ENCODE results near the gene POP4. TPM values are rescaled to one million over a fixed set of nuclear protein-coding genes. Genes with fewer than 3 reads are reported as not detected.

POP4 gene
- total and polyA plus RNA-seq, 2 of the 8 experiments (the other 6 are each of a cell fraction or from before 2014, with no cell fraction given): 29.1 to 41.5 TPM

DNA sequence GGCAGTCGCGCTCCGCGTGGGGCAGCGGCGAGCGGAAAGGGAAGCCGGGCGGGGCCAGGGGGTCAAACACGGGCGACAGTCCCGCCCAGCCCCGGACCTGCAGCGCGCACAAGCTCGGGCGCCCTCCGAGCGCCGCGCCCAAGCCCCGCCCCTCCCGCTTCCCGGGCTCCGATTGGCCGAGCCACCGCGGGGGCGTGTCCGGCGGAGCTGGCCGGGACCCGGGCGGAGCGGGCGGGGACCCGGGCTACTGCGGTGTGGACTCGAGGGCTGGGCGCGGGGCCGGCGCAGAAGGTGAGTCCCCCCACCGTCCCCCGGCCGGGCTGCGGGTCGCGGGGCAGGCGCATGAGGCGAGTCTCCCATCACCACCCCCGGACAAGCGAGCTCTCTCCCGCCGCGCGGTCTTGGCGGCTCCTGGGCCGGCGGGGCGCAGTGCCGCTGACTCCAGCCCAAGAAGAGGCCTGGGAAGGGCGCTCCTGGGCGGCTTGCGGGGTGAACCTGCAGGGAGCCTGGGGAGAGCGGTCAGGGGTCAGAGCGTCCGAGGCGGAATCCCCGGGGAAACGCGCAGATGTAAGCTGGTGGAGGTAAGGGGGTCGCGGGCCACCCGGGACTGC lies 59.2 kb downstream of the POP4 start, which contains the start of gene PLEKHF1:
Gene PLEKHF1, plus strand, starts transcription at position 247 of the 611 bp plus-strand sequence. CDS start 8,379 bp downstream, outside the sequence.
- no peak within 1 kb of the TSS for H3K14ac ChIP-seq (ENCODE audit: insufficient read length)
- H4K20me1 ChIP-seq (replicated peaks in 1 of 2; ENCODE audit: control insufficient read depth in 1 of 2, insufficient read depth in 2 of 2, low read length in 2 of 2): peaks cover 0 to 1% of the 10 kb centered on the region in 2 experiments
- peak within 1 kb of the TSS; percentile 75; the same call in 1 of the 2 replicates for H2BK12ac ChIP-seq (ENCODE audit: low read depth, low read length)
- H3K56ac ChIP-seq (replicated peaks; ENCODE audit: insufficient read length, low read depth, low read length): peak within 1 kb of the TSS; percentile 22
- no peaks in the 10 kb centered on the region for H3K36me3 ChIP-seq (ENCODE audit: control insufficient read depth in 2 of 4, insufficient read depth in 4 of 4, low read length in 3 of 4)
- H3K4me1 ChIP-seq (replicated peaks in 1 of 4; ENCODE audit: control insufficient read depth in 3 of 4, insufficient read depth in 4 of 4, low read length in 3 of 4): peaks cover 0 to 21% (median 18%) of the 10 kb centered on the region in 4 experiments; a peak in 6 of 7 replicates
- no peak within 1 kb of the TSS for H4K5ac ChIP-seq (ENCODE audit: insufficient read length, low read depth, low read length)
- H3K23ac ChIP-seq (ENCODE audit: insufficient read length): no peak within 1 kb of the TSS
- H2AK5ac ChIP-seq (ENCODE audit: low read depth, low read length): 0 out of 2 replicates have a peak within 1 kb of the TSS, but pooled peaks have one; percentile 2
- peak within 1 kb of the TSS; percentile 85 for H2BK5ac ChIP-seq (ENCODE audit: low read depth, low read length)
- peaks cover 0 to 21% of the 10 kb centered on the region in 2 experiments; a peak in 1 of 4 replicates for H3K79me2 ChIP-seq (ENCODE audit: control insufficient read depth in 1 of 2, insufficient read depth in 2 of 2, low read length in 2 of 2)
- H3K79me1 ChIP-seq (ENCODE audit: low read depth, low read length): peaks cover 13% of the 10 kb centered on the region; the same call in 1 of the 2 replicates
- ChIA-PET POLR2A (ENCODE audit: partially characterized antibody) (interaction anchor here (0.6 to 1.6 kb wide), 6 partner anchors 13 to 193 kb away, joined by 3 to 6 read pairs (median 4); partner anchors contain the start of gene POP4), CTCF (ENCODE audit: partially characterized antibody) (interaction anchor here (0.6 to 5.3 kb wide), 7 partner anchors 26 to 515 kb away, joined by 3 to 79 read pairs (median 5); partner anchors contain the start of gene POP4)
- H3K9me3 ChIP-seq (ENCODE audit: insufficient read depth in 2 of 2, low read depth in 1 of 2, low read length in 1 of 2): no peaks in the 10 kb centered on the region
- peak within 1 kb of the TSS; percentile 55 for H3K18ac ChIP-seq (ENCODE audit: extremely low read depth, low read length)
- no peak within 1 kb of the TSS for H3K4ac ChIP-seq (replicated peaks; ENCODE audit: insufficient read length, low read depth, low read length)
- peaks cover 0 to 10% (median 1%) of the 10 kb centered on the region in 4 experiments; a peak in 4 of 7 replicates for H3K27me3 ChIP-seq (replicated peaks in 1 of 4; ENCODE audit: control insufficient read depth in 3 of 4, extremely low read depth in 1 of 4, insufficient read depth in 3 of 4, low read length in 3 of 4)
- peak in 1 of 2 experiments; percentile 96 for DNase-seq (ENCODE audit: low read depth in 1 of 2, low spot score in 2 of 2)
- no peak within 1 kb of the TSS for H2BK15ac ChIP-seq (ENCODE audit: low read length)
- H2BK20ac ChIP-seq (ENCODE audit: low read length): no peak within 1 kb of the TSS; the same call in 1 of the 2 replicates
- H3K4me2 ChIP-seq (ENCODE audit: insufficient read depth in 1 of 2, low read depth in 2 of 2, low read length in 2 of 2): peak within 1 kb of the TSS; percentile 73 to 98
- no peak within 1 kb of the TSS for H3K27ac ChIP-seq (ENCODE audit: low read depth, low read length)
- H3K23me2 ChIP-seq (ENCODE audit: low read depth, low read length): peaks cover 13% of the 10 kb centered on the region
- H3K4me3 ChIP-seq (ENCODE audit: extremely low read depth in 1 of 4, insufficient read depth in 2 of 4, low read depth in 3 of 4, low read length in 4 of 4): peak within 1 kb of the TSS; percentile 34 to 97 (median 74)
- peak within 1 kb of the TSS; percentile 12 for H4K91ac ChIP-seq (replicated peaks; ENCODE audit: insufficient read length, low read length)
- no peak for FAIRE-seq
- H2AFZ ChIP-seq (ENCODE audit: low read length): 0 out of 2 replicates have a peak within 1 kb of the TSS, but pooled peaks have one; percentile 18
- H4K8ac ChIP-seq (ENCODE audit: extremely low read depth, insufficient read depth, low read length): peak within 1 kb of the TSS; percentile 94
- 3% methylated on average over 31 of the region's 75 CpGs; no CpG with 5 or more reads in 1 of the 2 experiments for WGBS, 2 experiments (ENCODE audit: extremely low coverage in 1 of 2, insufficient coverage in 1 of 2, insufficient read length in 1 of 2, insufficient replicate concordance in 2 of 2, low coverage in 1 of 2, low lambda C conversion rate in 2 of 2, missing lambda C conversion rate in 1 of 2)
- H3K9ac ChIP-seq (replicated peaks in 1 of 4; ENCODE audit: extremely low read depth in 1 of 4, low read depth in 3 of 4, low read length in 3 of 4): peak within 1 kb of the TSS in 3 of 4 experiments; percentile 34 to 78 (median 54); a peak in 5 of 7 replicates
- no peak within 1 kb of the TSS for H2BK120ac ChIP-seq (replicated peaks; ENCODE audit: low read depth, low read length)
- 0 out of 2 replicates have a peak, but pooled peaks have one; percentile 10 for TF ChIP-seq TAF1 (IDR thresholded peaks at IDR 0.05; ENCODE audit: low read depth, low read length)
- no peak for TF ChIP-seq SUZ12 (IDR thresholded peaks at IDR 0.05; ENCODE audit: low read length)
- 0 out of 2 replicates have a peak, but pooled peaks have one; percentile 26 for TF ChIP-seq CREB1 (IDR thresholded peaks at IDR 0.05)
- TF ChIP-seq SIX5 (IDR thresholded peaks at IDR 0.05; ENCODE audit: low read depth, low read length): no peak
- no peak for TF ChIP-seq MAFK (IDR thresholded peaks at IDR 0.05; ENCODE audit: low read depth, low read length)
- no peak for TF ChIP-seq FOSL1 (IDR thresholded peaks at IDR 0.05; ENCODE audit: insufficient read depth, low read depth, low read length)
- no peak for TF ChIP-seq RAD21 (IDR thresholded peaks at IDR 0.05 in 1 of 2, conservative IDR thresholded peaks at IDR 0.05 in 1 of 2; ENCODE audit: low read depth in 2 of 2, low read length in 2 of 2)
- peak; percentile 92 for TF ChIP-seq KDM4A (IDR thresholded peaks at IDR 0.05; ENCODE audit: low read depth, low read length, severe bottlenecking)
- no peak for TF ChIP-seq SP1 (IDR thresholded peaks at IDR 0.05; ENCODE audit: low read depth, low read length)
- no peak for TF ChIP-seq SIN3A (conservative IDR thresholded peaks at IDR 0.05 in 1 of 2, IDR thresholded peaks at IDR 0.05 in 1 of 2; ENCODE audit: low read depth in 1 of 2, low read length in 2 of 2)
- no peak for TF ChIP-seq YY1 (IDR thresholded peaks at IDR 0.05; ENCODE audit: low read depth, low read length)
- no peak for TF ChIP-seq POLR2AphosphoS5 (IDR thresholded peaks at IDR 0.05; ENCODE audit: low read depth, low read length)
